HepG2 (cell line): Measurements from ENCODE around the gene AGER. TPM values are rescaled to one million over a fixed set of nuclear protein-coding genes. Genes with fewer than 3 reads are reported as not detected.
A peak's percentile ranks its signal among the peaks of the same experiment; 100 is the strongest.

Experiments
- AHR ChIP-seq: IDR thresholded peaks from 2 replicates; pipeline ENCODE4 v1.6.1; 2018; ENCODE audit warnings: missing genetic modification reagents, missing compliant biosample characterization
- ARHGAP35 ChIP-seq: sonication (generic); formaldehyde crosslinking; IDR thresholded peaks from 2 replicates; pipeline ENCODE4 v1.9.0; 2022; ENCODE audit warnings: mild to moderate bottlenecking, inconsistent platforms, moderate library complexity, missing genetic modification reagents, borderline replicate concordance
- ATRX ChIP-seq: sonication (generic); formaldehyde crosslinking; IDR thresholded peaks from 2 replicates; pipeline ENCODE4 v1.4.0; 2020; ENCODE audit warnings: missing genetic modification reagents, borderline replicate concordance
- CHCHD3 ChIP-seq: sonication (generic); formaldehyde crosslinking; IDR thresholded peaks from 2 replicates; pipeline ENCODE4 v1.8.0; 2022; ENCODE audit warnings: mild to moderate bottlenecking, missing genetic modification reagents, moderate library complexity
- EED ChIP-seq: sonication (generic); formaldehyde crosslinking; IDR thresholded peaks from 2 replicates; pipeline ENCODE4 v1.5.0; 2020; ENCODE audit warnings: mild to moderate bottlenecking, missing genetic modification reagents
- ESRRA ChIP-seq: sonication (generic); formaldehyde crosslinking; IDR thresholded peaks from 2 replicates; pipeline ENCODE4 v1.5.1; 2020; ENCODE audit warnings: mild to moderate bottlenecking, low read depth, missing genetic modification reagents
- FOXO1 ChIP-seq: sonication (generic); formaldehyde crosslinking; IDR thresholded peaks from 2 replicates; pipeline ENCODE4 v1.4.0; 2020; ENCODE audit warnings: missing genetic modification reagents
- HNRNPH1 ChIP-seq: fragments of 200-400 bp; formaldehyde crosslinking; optimal IDR thresholded peaks from 2 replicates; pipeline ENCODE3; 2017; ENCODE audit warnings: mild to moderate bottlenecking, low read depth, low read length
- JARID2 ChIP-seq: sonication (generic); formaldehyde crosslinking; IDR thresholded peaks from 2 replicates; pipeline ENCODE4 v1.8.1; 2023; ENCODE audit warnings: missing genetic modification reagents, inconsistent platforms; ENCODE audit not compliant: insufficient replicate concordance
- KDM6A ChIP-seq: IDR thresholded peaks from 2 replicates; pipeline ENCODE4 v1.6.1; 2016; ENCODE audit warnings: low read depth
- NRL ChIP-seq: sonication (generic); formaldehyde crosslinking; IDR thresholded peaks from 2 replicates; pipeline ENCODE4 v1.5.0; 2020; ENCODE audit warnings: missing genetic modification reagents, mild to moderate bottlenecking, moderate library complexity, borderline replicate concordance
- RAD51 ChIP-seq: fragments of 450-650 bp; IDR thresholded peaks from 2 replicates; pipeline ENCODE4 v1.6.1; 2016; ENCODE audit warnings: borderline replicate concordance
- RELA ChIP-seq: sonication (generic); formaldehyde crosslinking; IDR thresholded peaks from 2 replicates; pipeline ENCODE4 v1.4.0; 2020; ENCODE audit warnings: missing genetic modification reagents
- SIX1 ChIP-seq: sonication (generic); formaldehyde crosslinking; IDR thresholded peaks from 2 replicates; pipeline ENCODE4 v1.4.0; 2020; ENCODE audit warnings: missing genetic modification reagents, borderline replicate concordance
- SP4 ChIP-seq: sonication (generic); formaldehyde crosslinking; IDR thresholded peaks from 2 replicates; pipeline ENCODE4 v1.8.1; 2023; ENCODE audit warnings: mild to moderate bottlenecking, missing genetic modification reagents
- SP5 ChIP-seq: IDR thresholded peaks from 2 replicates; pipeline ENCODE4 v1.6.1; 2016; ENCODE audit warnings: low read depth, borderline replicate concordance
- TEAD2 ChIP-seq: sonication (generic); formaldehyde crosslinking; IDR thresholded peaks from 2 replicates; pipeline ENCODE4 v1.9.0; 2021; ENCODE audit warnings: missing genetic modification reagents
- ZBTB26 ChIP-seq: IDR thresholded peaks from 2 replicates; pipeline ENCODE4 v1.6.1; 2016; ENCODE audit warnings: missing compliant biosample characterization, missing genetic modification reagents, borderline replicate concordance
- ZBTB42 ChIP-seq: sonication (generic); formaldehyde crosslinking; IDR thresholded peaks from 2 replicates; pipeline ENCODE4 v1.5.0; 2020; ENCODE audit warnings: mild to moderate bottlenecking, missing genetic modification reagents
- ZIK1 ChIP-seq: sonication (generic); formaldehyde crosslinking; IDR thresholded peaks from 2 replicates; pipeline ENCODE4 v1.5.0; 2020; ENCODE audit warnings: mild to moderate bottlenecking, low read depth, missing genetic modification reagents, borderline replicate concordance
- ZNF570 ChIP-seq: sonication (generic); formaldehyde crosslinking; IDR thresholded peaks from 2 replicates; pipeline ENCODE4 v1.4.0; 2020; ENCODE audit warnings: mild to moderate bottlenecking, missing genetic modification reagents, borderline replicate concordance
- ZNF619 ChIP-seq: sonication (generic); formaldehyde crosslinking; IDR thresholded peaks from 2 replicates; pipeline ENCODE4 v1.4.0; 2020; ENCODE audit warnings: mild to moderate bottlenecking, missing genetic modification reagents
- ZNF670 ChIP-seq: sonication (generic); formaldehyde crosslinking; IDR thresholded peaks from 2 replicates; pipeline ENCODE4 v1.8.0; 2022; ENCODE audit warnings: mild to moderate bottlenecking, missing genetic modification reagents, borderline replicate concordance
- ZNF749 ChIP-seq: sonication (generic); formaldehyde crosslinking; IDR thresholded peaks from 2 replicates; pipeline ENCODE4 v1.8.0; 2022; ENCODE audit warnings: mild to moderate bottlenecking, missing genetic modification reagents, moderate library complexity, borderline replicate concordance
- polyA plus RNA-seq, 8 experiments: library from polyadenylated mRNA; depleted of rRNA in 3 of 8; stranded (reverse) in 7 of 8; unstranded in 1 of 8; fragments of >200 nt; fragmentation: Illumina TruSeq in 4 of 8; extraction: Trizol in 4 of 8; gene quantifications; 2 replicates each; pipeline versions ENCODE4 v1.2.1 to v1.2.3, GENCODE V29; 2011 to 2016; ENCODE audit warnings: low read depth in 4 of 8, missing spikeins in 1 of 8, mixed read lengths in 1 of 8; ENCODE audit not compliant: insufficient read depth in 1 of 8
- total RNA-seq, 5 experiments: library from RNA; depleted of rRNA; stranded (reverse); fragments of >200 nt; fragmentation: Illumina TruSeq; extraction: Trizol; gene quantifications; 2 replicates each; pipeline ENCODE4 v1.2.3, GENCODE V29; 2016; ENCODE audit warnings: low read depth in 1 of 5
- TF ChIP-seq, protein P1 (sequence below): sonication (generic); formaldehyde crosslinking; IDR thresholded peaks from 2 replicates; pipeline ENCODE4 v1.4.0; 2020; ENCODE audit warnings: missing genetic modification reagents
- TF ChIP-seq, protein P2 (sequence below): sonication (generic); formaldehyde crosslinking; conservative IDR thresholded peaks from 2 replicates; pipeline ENCODE4 v1.4.0; 2020; ENCODE audit warnings: missing genetic modification reagents

AGER gene
- total and polyA plus RNA-seq, 2 of the 13 experiments (the other 11 are each of a cell fraction or from before 2014, with no cell fraction given), result 1.9 to 5.1 TPM

DNA sequence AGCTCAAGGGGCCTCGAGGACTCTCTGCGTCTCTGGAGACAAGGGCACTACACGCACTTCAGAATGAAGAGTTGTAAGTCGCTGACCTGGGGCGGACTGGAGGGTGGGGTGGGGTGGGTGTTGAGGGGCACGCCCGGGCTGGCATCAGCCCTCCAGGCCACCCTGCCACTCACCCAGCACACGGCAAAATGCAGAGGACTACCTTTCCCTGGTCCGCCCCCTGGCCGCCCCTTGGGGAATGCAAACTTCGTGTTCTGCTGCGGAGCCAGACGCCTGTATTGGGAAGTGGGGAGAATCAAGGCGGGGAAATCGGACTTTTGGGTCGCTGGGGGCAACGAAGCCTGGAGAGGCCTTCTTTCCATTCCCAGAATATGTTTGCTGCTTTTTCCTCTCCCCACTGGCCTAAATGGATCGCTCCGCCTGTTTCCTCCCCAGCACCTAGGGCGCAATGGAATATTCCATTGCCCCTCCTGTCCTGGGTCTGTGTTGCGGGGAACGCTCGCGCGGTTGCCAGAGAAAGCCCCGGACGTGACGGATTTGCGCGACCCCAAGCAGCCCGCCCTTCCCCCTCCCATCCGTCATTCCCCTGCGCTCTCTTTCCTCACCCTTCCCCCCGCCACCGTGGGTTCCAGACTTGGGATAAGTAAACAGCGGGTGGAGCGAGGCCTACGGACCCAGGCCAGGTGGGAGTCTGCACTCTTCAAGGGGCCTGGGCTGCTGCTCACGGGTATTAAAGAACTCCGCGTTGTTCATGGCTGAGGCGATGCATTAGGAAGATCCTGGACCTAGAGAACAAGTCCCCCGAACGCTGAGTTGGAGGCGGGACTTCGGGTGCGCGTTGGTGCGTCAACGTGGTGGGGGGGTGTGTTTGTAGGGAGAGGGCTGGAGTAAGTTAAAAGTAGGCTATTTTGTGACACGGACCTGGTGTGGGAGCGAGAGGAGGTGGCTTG lies 30.2 kb downstream of the AGER start, which contains the start of gene PPT2 (continued):
- TF ChIP-seq HNRNPH1 (no peak), ZBTB26 (CRISPR knock-in tag) (peak; percentile 71; the same call in 1 of the 2 replicates), CHCHD3 (CRISPR knock-in tag) (peak; percentile 4; the same call in 1 of the 2 replicates), ZNF749 (CRISPR knock-in tag) (no peak; the same call in 1 of the 2 replicates), SP4 (peak; percentile 84), RELA (CRISPR knock-in tag) (no peak), KDM6A (CRISPR knock-in tag) (peak; percentile 64; the same call in 1 of the 2 replicates), ZBTB42 (CRISPR knock-in tag) (peak; percentile 78), ZIK1 (no peak), EED (no peak; the same call in 1 of the 2 replicates), TEAD2 (CRISPR knock-in tag) (no peak; the same call in 1 of the 2 replicates), ZNF619 (peak; percentile 83), FOXO1 (CRISPR knock-in tag) (no peak; the same call in none of the 2 replicates), ZNF670 (CRISPR knock-in tag) (peak; percentile 87; the same call in 1 of the 2 replicates), ATRX (CRISPR knock-in tag) (0 out of 2 replicates have a peak, but pooled peaks have one; percentile 61), ESRRA (CRISPR knock-in tag) (peak; percentile 46; the same call in 1 of the 2 replicates), NRL (CRISPR knock-in tag) (peak; percentile 14), ARHGAP35 (no peak; the same call in 1 of the 2 replicates), AHR (peak; percentile 27), JARID2 (CRISPR knock-in tag) (no peak), SP5 (peak; percentile 39; the same call in 1 of the 2 replicates), ZNF570 (CRISPR knock-in tag) (no peak; the same call in 1 of the 2 replicates), SIX1 (0 out of 2 replicates have a peak, but pooled peaks have one; percentile 12), RAD51 (no peak)
- TF ChIP-seq, protein P1, sequence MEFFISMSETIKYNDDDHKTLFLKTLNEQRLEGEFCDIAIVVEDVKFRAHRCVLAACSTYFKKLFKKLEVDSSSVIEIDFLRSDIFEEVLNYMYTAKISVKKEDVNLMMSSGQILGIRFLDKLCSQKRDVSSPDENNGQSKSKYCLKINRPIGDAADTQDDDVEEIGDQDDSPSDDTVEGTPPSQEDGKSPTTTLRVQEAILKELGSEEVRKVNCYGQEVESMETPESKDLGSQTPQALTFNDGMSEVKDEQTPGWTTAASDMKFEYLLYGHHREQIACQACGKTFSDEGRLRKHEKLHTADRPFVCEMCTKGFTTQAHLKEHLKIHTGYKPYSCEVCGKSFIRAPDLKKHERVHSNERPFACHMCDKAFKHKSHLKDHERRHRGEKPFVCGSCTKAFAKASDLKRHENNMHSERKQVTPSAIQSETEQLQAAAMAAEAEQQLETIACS (CRISPR knock-in tag), result 0 out of 2 replicates have a peak, but pooled peaks have one; percentile 17
- TF ChIP-seq, protein P2, sequence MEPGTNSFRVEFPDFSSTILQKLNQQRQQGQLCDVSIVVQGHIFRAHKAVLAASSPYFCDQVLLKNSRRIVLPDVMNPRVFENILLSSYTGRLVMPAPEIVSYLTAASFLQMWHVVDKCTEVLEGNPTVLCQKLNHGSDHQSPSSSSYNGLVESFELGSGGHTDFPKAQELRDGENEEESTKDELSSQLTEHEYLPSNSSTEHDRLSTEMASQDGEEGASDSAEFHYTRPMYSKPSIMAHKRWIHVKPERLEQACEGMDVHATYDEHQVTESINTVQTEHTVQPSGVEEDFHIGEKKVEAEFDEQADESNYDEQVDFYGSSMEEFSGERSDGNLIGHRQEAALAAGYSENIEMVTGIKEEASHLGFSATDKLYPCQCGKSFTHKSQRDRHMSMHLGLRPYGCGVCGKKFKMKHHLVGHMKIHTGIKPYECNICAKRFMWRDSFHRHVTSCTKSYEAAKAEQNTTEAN, result no peak
